GM12878 (cell line): ENCODE data around the gene RFC1. TPM values are rescaled to one million over a fixed set of nuclear protein-coding genes. Genes with fewer than 3 reads are reported as not detected.

Source experiments
- ATAC-seq: fragments of 200-7000 bp; cut with Tn5 transposase; 3 replicates; pipeline ENCODE4 v1.9.1; 2020; ENCODE audit warnings: mild to moderate bottlenecking, moderate library complexity
- BruUV-seq: library from RNA; stranded (reverse); fragments of 400-500 nt; replicated peaks from 2 replicates; lab custom pipeline; 2021; lab: Mats Ljungman, UMichigan
- CTCF ChIA-PET: fragments of 300-600 bp; sonication (Branson Sonifier 250); formaldehyde crosslinking; extraction: SDS; loops from one replicate; lab custom pipeline; 2021; ENCODE audit warnings: inconsistent platforms; lab: Yijun Ruan, JAX
- POLR2A ChIA-PET: fragments of 350-600 bp; formaldehyde crosslinking; extraction: SDS; loops from one replicate; lab custom pipeline; 2021; ENCODE audit warnings: inconsistent platforms; lab: Charles Lee
- RAD21 ChIA-PET: fragments of 300-600 bp; sonication (Branson Sonifier 250); formaldehyde crosslinking; loops from one replicate; lab custom pipeline; 2023; ENCODE audit warnings: antibody characterized with exemption; ENCODE audit not compliant: unreplicated experiment; lab: Charles Lee
- SMC1A ChIA-PET: fragments of 300-600 bp; sonication (Branson Sonifier 250); formaldehyde crosslinking; loops from one replicate; lab custom pipeline; 2023; ENCODE audit not compliant: unreplicated experiment, uncharacterized antibody; lab: Charles Lee
- DNase-seq: peaks from one replicate; pipeline ENCODE4 v3.0.0-alpha.2; 2011; ENCODE audit warnings: low read depth, low spot score
- FAIRE-seq: peaks from 3 replicates; lab custom pipeline; 2011; peaks lifted over from hg19 to GRCh38; lab: Jason Lieb, UNC
- H2AFZ ChIP-seq: 2 replicates; pipeline ENCODE4 v1.6.0; 2011; ENCODE audit warnings: low read depth, low read length, control low read depth; ENCODE audit not compliant: control insufficient read depth
- H3K27ac ChIP-seq: 2 replicates; pipeline ENCODE4 v1.5.1; 2011; ENCODE audit warnings: control low read depth; ENCODE audit not compliant: control insufficient read depth, insufficient read depth
- H3K27me3 ChIP-seq, 2 experiments: replicated peaks in 1 of 2; 2 replicates each; pipeline versions ENCODE4 v1.6.0 to v1.6.1; 2011; ENCODE audit warnings: low read length in 1 of 2; ENCODE audit not compliant: control insufficient read depth in 2 of 2, insufficient read depth in 2 of 2
- H3K36me3 ChIP-seq, 2 experiments: 2 replicates each; pipeline ENCODE4 v1.5.1; 2011; ENCODE audit warnings: low read length in 1 of 2; ENCODE audit not compliant: control insufficient read depth in 2 of 2, insufficient read depth in 2 of 2
- H3K4me1 ChIP-seq: 2 replicates; pipeline ENCODE4 v1.6.1; 2011; ENCODE audit warnings: mild to moderate bottlenecking, low read length, moderate library complexity, mixed read lengths; ENCODE audit not compliant: control insufficient read depth, insufficient read depth
- H3K4me2 ChIP-seq: 2 replicates; pipeline ENCODE4 v1.6.0; 2011; ENCODE audit warnings: control low read depth; ENCODE audit not compliant: control insufficient read depth, insufficient read depth
- H3K4me3 ChIP-seq: fragments of 200-600 bp; sonication (generic); 2 replicates; pipeline ENCODE4 v1.5.1; 2016
- H3K79me2 ChIP-seq: 2 replicates; pipeline ENCODE4 v1.6.0; 2011; ENCODE audit warnings: low read length; ENCODE audit not compliant: control insufficient read depth, insufficient read depth
- H3K9ac ChIP-seq: 2 replicates; pipeline ENCODE4 v1.8.0; 2011; ENCODE audit warnings: low read length, control low read depth, mixed read lengths; ENCODE audit not compliant: control insufficient read depth, insufficient read depth
- H3K9me3 ChIP-seq: replicated peaks from 3 replicates; pipeline ENCODE4 v1.5.1; 2011; ENCODE audit warnings: mild to moderate bottlenecking, low read length; ENCODE audit not compliant: control insufficient read depth, insufficient read depth
- H4K20me1 ChIP-seq: 2 replicates; pipeline ENCODE4 v1.6.0; 2011; ENCODE audit not compliant: control insufficient read depth, insufficient read depth
- POLR2AphosphoS5 ChIP-seq: IDR thresholded peaks from 2 replicates; pipeline ENCODE4 v1.6.1; 2011; ENCODE audit warnings: mild to moderate bottlenecking, low read length, inconsistent platforms
- SP1 ChIP-seq: IDR thresholded peaks from one replicate; pipeline ENCODE4 v1.6.1; 2011; ENCODE audit warnings: low read depth, low read length
- SUZ12 ChIP-seq: fragments of 200-600 bp; sonication (generic); IDR thresholded peaks from one replicate; pipeline ENCODE4 v1.6.1; 2018; ENCODE audit warnings: antibody characterized with exemption, mild to moderate bottlenecking; ENCODE audit not compliant: unreplicated experiment
- WGBS: methylation state at CpG from one replicate; pipeline ENCODE4 v1.1.6; 2016; ENCODE audit warnings: low lambda C conversion rate; ENCODE audit not compliant: insufficient replicate concordance, insufficient coverage; ENCODE audit errors: missing lambda C conversion rate; 5-methylcytosine and 5-hydroxymethylcytosine counted together
- in situ Hi-C: fragments of 300-500 bp; cut with MboI; formaldehyde crosslinking; loops from 9 replicates; pipeline ENCODE4 v1.14.3; 2018; ENCODE audit warnings: mixed read lengths
- intact Hi-C: fragments of 100-400 bp; cut with micrococcal nuclease; formaldehyde crosslinking; loops from one replicate; pipeline ENCODE4 v1.14.2; 2022; ENCODE audit not compliant: unreplicated experiment
- polyA plus RNA-seq, 11 experiments: library from polyadenylated mRNA; depleted of rRNA in 4 of 11; unstranded in 6 of 11; stranded (reverse) in 5 of 11; fragments of >200 nt; fragmentation: Nextera tagmentation in 4 of 11; fragmentation: Illumina TruSeq in 1 of 11; extraction: Ambion mirVana in 4 of 11; extraction: Trizol in 1 of 11; gene quantifications; 1 replicate in 1 of 11; 2 replicates in 10 of 11; pipeline versions ENCODE4 v1.2.1 to v1.2.3, GENCODE V29; 2011 to 2016; ENCODE audit warnings: inconsistent platforms in 2 of 11, missing spikeins in 2 of 11, low read depth in 1 of 11
- total RNA-seq, 4 experiments: library from RNA; depleted of rRNA in 3 of 4; stranded (reverse); fragments of >200 nt in 3 of 4; fragmentation: Illumina TruSeq in 1 of 4; extraction: Trizol in 1 of 4; gene quantifications; 2 replicates each; pipeline versions ENCODE4 v1.2.1 to v1.2.3, GENCODE V29; 2013 to 2021
- TF ChIP-seq, protein P1 (sequence below): fragments of 450-650 bp; IDR thresholded peaks from 2 replicates; pipeline ENCODE4 v1.6.1; 2016; ENCODE audit warnings: mild to moderate bottlenecking, moderate library complexity, borderline replicate concordance

Gene RFC1
- total and polyA plus RNA-seq, 10 of the 15 experiments (the other 5 are each of a cell fraction or from before 2014, with no cell fraction given) = 22.5 to 67.8 (median 40.3) TPM

- TF ChIP-seq, protein P1, sequence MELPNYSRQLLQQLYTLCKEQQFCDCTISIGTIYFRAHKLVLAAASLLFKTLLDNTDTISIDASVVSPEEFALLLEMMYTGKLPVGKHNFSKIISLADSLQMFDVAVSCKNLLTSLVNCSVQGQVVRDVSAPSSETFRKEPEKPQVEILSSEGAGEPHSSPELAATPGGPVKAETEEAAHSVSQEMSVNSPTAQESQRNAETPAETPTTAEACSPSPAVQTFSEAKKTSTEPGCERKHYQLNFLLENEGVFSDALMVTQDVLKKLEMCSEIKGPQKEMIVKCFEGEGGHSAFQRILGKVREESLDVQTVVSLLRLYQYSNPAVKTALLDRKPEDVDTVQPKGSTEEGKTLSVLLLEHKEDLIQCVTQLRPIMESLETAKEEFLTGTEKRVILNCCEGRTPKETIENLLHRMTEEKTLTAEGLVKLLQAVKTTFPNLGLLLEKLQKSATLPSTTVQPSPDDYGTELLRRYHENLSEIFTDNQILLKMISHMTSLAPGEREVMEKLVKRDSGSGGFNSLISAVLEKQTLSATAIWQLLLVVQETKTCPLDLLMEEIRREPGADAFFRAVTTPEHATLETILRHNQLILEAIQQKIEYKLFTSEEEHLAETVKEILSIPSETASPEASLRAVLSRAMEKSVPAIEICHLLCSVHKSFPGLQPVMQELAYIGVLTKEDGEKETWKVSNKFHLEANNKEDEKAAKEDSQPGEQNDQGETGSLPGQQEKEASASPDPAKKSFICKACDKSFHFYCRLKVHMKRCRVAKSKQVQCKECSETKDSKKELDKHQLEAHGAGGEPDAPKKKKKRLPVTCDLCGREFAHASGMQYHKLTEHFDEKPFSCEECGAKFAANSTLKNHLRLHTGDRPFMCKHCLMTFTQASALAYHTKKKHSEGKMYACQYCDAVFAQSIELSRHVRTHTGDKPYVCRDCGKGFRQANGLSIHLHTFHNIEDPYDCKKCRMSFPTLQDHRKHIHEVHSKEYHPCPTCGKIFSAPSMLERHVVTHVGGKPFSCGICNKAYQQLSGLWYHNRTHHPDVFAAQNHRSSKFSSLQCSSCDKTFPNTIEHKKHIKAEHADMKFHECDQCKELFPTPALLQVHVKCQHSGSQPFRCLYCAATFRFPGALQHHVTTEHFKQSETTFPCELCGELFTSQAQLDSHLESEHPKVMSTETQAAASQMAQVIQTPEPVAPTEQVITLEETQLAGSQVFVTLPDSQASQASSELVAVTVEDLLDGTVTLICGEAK = no peak
These were observed 46.5 kb downstream of the RFC1 start (continued) for GRCh38 chr4:39319676-39320075.

GRCh38 chr4:39312816-39313215 lies 53.3 kb downstream of the RFC1 start:
- no TSS peak for BruUV-seq
- TF ChIP-seq SUZ12 = no peak
- TF ChIP-seq POLR2AphosphoS5 = no peak
- TF ChIP-seq SP1 = no peak
- TF ChIP-seq, all 136 proteins: peak for 0
- no peak for DNase-seq
- RAD21 ChIA-PET = interaction anchor here (0.6 kb wide), 1 partner anchor 520 kb away, joined by 4 read pairs; no protein-coding TSS in a partner anchor
- 70% methylated on average over 4 of the region's 4 CpGs for WGBS
- CTCF ChIA-PET = interaction anchor here (1.5 kb wide), 1 partner anchor 9 kb away, joined by 4 read pairs; no protein-coding TSS in a partner anchor
- no peak overlapping the region for H3K4me3 ChIP-seq
- no peak overlapping the region for H3K27ac ChIP-seq
- POLR2A ChIA-PET = interaction anchor here (1.5 kb wide), 1 partner anchor 9 kb away, joined by 3 read pairs; no protein-coding TSS in a partner anchor
- H3K4me2 ChIP-seq = no peak overlapping the region
- FAIRE-seq = no peak
- H4K20me1 ChIP-seq = no peaks in the 10 kb centered on the region
- H3K36me3 ChIP-seq = peaks cover 14 to 24% of the 10 kb centered on the region in 2 experiments
- intact Hi-C loops = loop anchor here (10.0 kb wide), 1 partner anchor 102 kb away; no protein-coding TSS in a partner anchor
- no peaks in the 10 kb centered on the region for H3K27me3 ChIP-seq
- no peaks in the 10 kb centered on the region for H3K79me2 ChIP-seq
- no peak overlapping the region for H3K9ac ChIP-seq
- ATAC-seq = no peak
- no peaks in the 10 kb centered on the region for H3K9me3 ChIP-seq
- in situ Hi-C loops = no loop called here
- no peaks in the 10 kb centered on the region for H3K4me1 ChIP-seq
- SMC1A ChIA-PET = interaction anchor here (0.8 kb wide), 1 partner anchor 28 kb away, joined by 4 read pairs; no protein-coding TSS in a partner anchor
- no peak overlapping the region for H2AFZ ChIP-seq
